NCI-H146 (cell line): Measurements from ENCODE around the gene NRGN.
A peak's percentile ranks its signal among the peaks of the same experiment; 100 is the strongest.

Source experiments
- DNase-seq: peaks from one replicate; lab custom pipeline; 2025; lab: John Stamatoyannopoulos, UW

The NRGN gene

GRCh38 chr11:124739479-124740276 is at the start of gene NRGN:
Gene NRGN, plus strand, starts transcription at chr11:124739942. Its CDS starts 143 bp downstream, at chr11:124740085.
- DNase-seq, result peak; percentile 90

- no peak for DNase-seq
Observed at GRCh38 chr11:124693142-124693541, 46.6 kb upstream of the NRGN start.

GRCh38 chr11:124699547-124699946 is 40.2 kb upstream of the NRGN start:
- DNase-seq, result no peak

GRCh38 chr11:124700028-124700427 is 39.7 kb upstream of the NRGN start:
- no peak for DNase-seq

GRCh38 chr11:124707829-124708228 is 31.9 kb upstream of the NRGN start:
- DNase-seq, result no peak

GRCh38 chr11:124712392-124712791 is 27.4 kb upstream of the NRGN start:
- no peak for DNase-seq

GRCh38 chr11:124716591-124716990 is 23.2 kb upstream of the NRGN start:
- DNase-seq, result no peak

- DNase-seq, result no peak
Observed at GRCh38 chr11:124717421-124717785, 22.3 kb upstream of the NRGN start.

- peak; percentile 26 for DNase-seq
Observed at GRCh38 chr11:124717786-124718651, 21.7 kb upstream of the NRGN start.

- no peak for DNase-seq
Observed at GRCh38 chr11:124718801-124719200, 20.9 kb upstream of the NRGN start.

GRCh38 chr11:124719534-124719933 is 20.2 kb upstream of the NRGN start:
- DNase-seq, result no peak

- DNase-seq, result no peak
Observed at GRCh38 chr11:124722176-124722575, 17.6 kb upstream of the NRGN start.

- no peak for DNase-seq
Observed at GRCh38 chr11:124724979-124725718, 14.6 kb upstream of the NRGN start.

GRCh38 chr11:124725719-124726105 is 14.0 kb upstream of the NRGN start:
- no peak for DNase-seq

GRCh38 chr11:124727474-124727873 is 12.3 kb upstream of the NRGN start:
- no peak for DNase-seq

- DNase-seq, result no peak
Observed at GRCh38 chr11:124728134-124728533, 11.6 kb upstream of the NRGN start.

GRCh38 chr11:124729571-124729970 is 10.2 kb upstream of the NRGN start:
- no peak for DNase-seq

- DNase-seq, result no peak
Observed at GRCh38 chr11:124732230-124732629, 7.5 kb upstream of the NRGN start.

GRCh38 chr11:124736736-124737135 is 3.0 kb upstream of the NRGN start:
- DNase-seq, result no peak

- no peak for DNase-seq
Observed at GRCh38 chr11:124737638-124738305, 2.0 kb upstream of the NRGN start.

GRCh38 chr11:124738713-124739478 is 846 bp upstream of the NRGN start:
- no peak for DNase-seq
